Measurements from ENCODE around the gene DESI2.
"Not testable (repeated sequence)": the region's sequence is repeated elsewhere in the genome, so short reads cannot be mapped to it uniquely, and the experiment has no call there.

Gene DESI2

GRCh38 chr1:244655186-244655585 lies 2.3 kb downstream of the DESI2 start:
- no peak for DNase-seq

GRCh38 chr1:244657421-244657820 lies 4.5 kb downstream of the DESI2 start:
- no peak for DNase-seq

- no peak for DNase-seq
Measured at GRCh38 chr1:244659694-244660093, 6.8 kb downstream of the DESI2 start.

GRCh38 chr1:244660595-244660994 lies 7.7 kb downstream of the DESI2 start:
- no peak for DNase-seq

GRCh38 chr1:244661569-244662312 lies 8.8 kb downstream of the DESI2 start:
- DNase-seq, result not testable (repeated sequence)

GRCh38 chr1:244662599-244662998 lies 9.7 kb downstream of the DESI2 start:
- DNase-seq, result no peak

GRCh38 chr1:244664353-244664752 lies 11.4 kb downstream of the DESI2 start:
- DNase-seq, result no peak

- DNase-seq, result no peak
Measured at GRCh38 chr1:244665771-244666217, 12.9 kb downstream of the DESI2 start.

GRCh38 chr1:244666672-244667418 lies 13.9 kb downstream of the DESI2 start:
- DNase-seq, result not testable (repeated sequence)

- DNase-seq, result no peak
Measured at GRCh38 chr1:244667797-244668196, 14.9 kb downstream of the DESI2 start.

- DNase-seq, result no peak
Measured at GRCh38 chr1:244672946-244673682, 20.2 kb downstream of the DESI2 start.

- DNase-seq, result no peak
Measured at GRCh38 chr1:244674446-244674845, 21.5 kb downstream of the DESI2 start.

- no peak for DNase-seq
Measured at GRCh38 chr1:244675167-244675566, 22.2 kb downstream of the DESI2 start.

- no peak for DNase-seq
Measured at GRCh38 chr1:244678697-244679096, 25.8 kb downstream of the DESI2 start.

GRCh38 chr1:244680667-244681066 lies 27.7 kb downstream of the DESI2 start:
- no peak for DNase-seq

- DNase-seq, result not testable (repeated sequence)
Measured at GRCh38 chr1:244682087-244682486, 29.2 kb downstream of the DESI2 start.

GRCh38 chr1:244695937-244696336 lies 43.0 kb downstream of the DESI2 start:
- DNase-seq, result no peak

GRCh38 chr1:244699741-244700140 lies 46.8 kb downstream of the DESI2 start:
- no peak for DNase-seq

GRCh38 chr1:244700808-244701207 lies 47.9 kb downstream of the DESI2 start:
- DNase-seq, result no peak

- DNase-seq, result no peak
Measured at GRCh38 chr1:244702620-244703019, 49.7 kb downstream of the DESI2 start.

- DNase-seq, result no peak
Measured at GRCh38 chr1:244704107-244704506, 51.2 kb downstream of the DESI2 start.

- no peak for DNase-seq
Measured at GRCh38 chr1:244705261-244706234, 52.6 kb downstream of the DESI2 start.

Data from NCI-H774 (cell line).